Osteoblast (primary cell): Measurements from ENCODE around the gene PRR23E. TPM values are rescaled to one million over a fixed set of nuclear protein-coding genes. Genes with fewer than 3 reads are reported as not detected.

Source experiments
- DNase-seq: peaks from one replicate; pipeline ENCODE4 v3.0.0; 2011; ENCODE audit warnings: low spot score, mixed read lengths; ENCODE audit not compliant: insufficient read length; ENCODE audit errors: missing footprints
- H2AFZ ChIP-seq: 2 replicates; pipeline ENCODE4 v1.6.0; 2011; ENCODE audit warnings: mild to moderate bottlenecking, low read length
- H3K27ac ChIP-seq: 2 replicates; pipeline ENCODE4 v1.5.1; 2011; ENCODE audit warnings: mild to moderate bottlenecking, low read depth, low read length, moderate library complexity
- H3K27me3 ChIP-seq: 2 replicates; pipeline ENCODE4 v1.6.0; 2012; ENCODE audit warnings: mild to moderate bottlenecking, control low read depth, inconsistent platforms, low read length, moderate library complexity; ENCODE audit not compliant: insufficient read depth
- H3K36me3 ChIP-seq: 2 replicates; pipeline ENCODE4 v1.5.1; 2011; ENCODE audit warnings: mild to moderate bottlenecking, low read length, control low read depth, moderate library complexity; ENCODE audit not compliant: insufficient read depth
- H3K4me1 ChIP-seq: 2 replicates; pipeline ENCODE4 v1.5.1; 2011; ENCODE audit warnings: mild to moderate bottlenecking, low read length, control low read depth, moderate library complexity; ENCODE audit not compliant: insufficient read depth
- H3K4me2 ChIP-seq: 2 replicates; pipeline ENCODE4 v1.6.0; 2011; ENCODE audit warnings: mild to moderate bottlenecking, low read length; ENCODE audit not compliant: insufficient read depth
- H3K4me3 ChIP-seq: fragments of 200-600 bp; sonication (generic); 3 replicates; pipeline ENCODE4 v1.5.1; 2012; ENCODE audit warnings: mild to moderate bottlenecking, low read length, inconsistent platforms; ENCODE audit not compliant: insufficient read depth
- H3K79me2 ChIP-seq: 2 replicates; pipeline ENCODE4 v1.6.0; 2012; ENCODE audit warnings: mild to moderate bottlenecking, low read length, control low read depth, inconsistent platforms; ENCODE audit not compliant: insufficient read depth
- H3K9me3 ChIP-seq: 2 replicates; pipeline ENCODE4 v1.5.1; 2011; ENCODE audit warnings: low read depth, low read length, control low read depth
- H4K20me1 ChIP-seq: 2 replicates; pipeline ENCODE4 v1.6.0; 2012; ENCODE audit warnings: mild to moderate bottlenecking, low read length, control low read depth; ENCODE audit not compliant: insufficient read depth
- CTCF ChIP-seq: IDR thresholded peaks from 2 replicates; pipeline ENCODE4 v1.5.1; 2011; ENCODE audit warnings: mild to moderate bottlenecking, low read depth, low read length, moderate library complexity; ENCODE audit errors: extremely low read depth
- total RNA-seq: library from RNA; depleted of rRNA; stranded (reverse); fragments of >200 nt; gene quantifications from 2 replicates; pipeline ENCODE4 v1.2.3, GENCODE V29; 2012

PRR23E gene
- total RNA-seq, 1 donor: not detected

DNA sequence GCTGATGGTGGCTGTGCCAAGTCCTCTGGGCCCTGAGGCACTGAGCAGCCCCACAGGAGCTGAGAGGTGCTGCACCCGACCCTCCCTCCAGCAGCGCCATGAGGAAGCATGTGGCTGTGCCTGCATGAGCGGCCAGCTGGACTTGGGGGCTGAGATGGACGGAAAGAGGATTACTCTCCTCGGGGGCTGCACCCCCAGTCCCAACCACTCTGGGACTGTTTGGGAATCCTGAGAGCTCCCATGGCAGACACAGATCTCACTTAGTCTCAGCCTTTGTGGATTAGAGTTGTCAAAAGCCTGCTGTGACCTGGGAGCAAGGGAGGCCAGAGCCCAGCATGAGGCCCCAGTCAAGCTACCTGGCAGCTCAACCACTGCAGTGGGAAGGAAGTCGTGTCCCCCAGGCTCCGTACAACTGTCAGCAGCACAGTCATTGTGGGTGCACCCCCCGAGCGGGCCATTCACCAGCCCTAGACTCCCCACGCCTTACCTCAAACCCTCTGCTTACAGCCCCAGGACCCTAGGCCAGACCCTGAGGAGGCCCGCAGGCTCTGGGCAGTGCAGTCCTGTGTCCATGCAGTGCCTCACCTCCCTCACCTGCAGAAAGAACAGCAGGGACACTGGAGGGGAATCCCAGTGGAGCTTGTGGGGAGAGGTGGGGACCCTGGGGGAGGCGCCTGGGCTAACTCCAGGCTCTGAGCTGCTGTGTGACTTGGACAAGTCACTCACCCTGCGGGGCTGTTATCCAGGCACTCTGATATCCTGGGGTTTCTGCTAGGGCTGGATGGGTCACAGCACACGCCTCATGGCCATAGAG, 17.1 kb downstream of the PRR23E start:
- no peaks in the 10 kb centered on the region for H4K20me1 ChIP-seq
- no peaks in the 10 kb centered on the region for H3K36me3 ChIP-seq
- no peak overlapping the region for H3K27ac ChIP-seq
- no peak for DNase-seq
- no peaks in the 10 kb centered on the region for H3K27me3 ChIP-seq
- H3K4me2 ChIP-seq: no peak overlapping the region
- no peak overlapping the region for H3K4me3 ChIP-seq
- H3K79me2 ChIP-seq: no peaks in the 10 kb centered on the region
- no peaks in the 10 kb centered on the region for H3K4me1 ChIP-seq
- H3K9me3 ChIP-seq: no peaks in the 10 kb centered on the region
- TF ChIP-seq CTCF: no peak
- no peak overlapping the region for H2AFZ ChIP-seq

- Histone ChIP-seq H2AFZ (no peak overlapping the region), H3K4me1 (no peaks in the 10 kb centered on the region), H3K4me2 (no peak overlapping the region), H4K20me1 (no peaks in the 10 kb centered on the region), H3K27ac (no peak overlapping the region), H3K4me3 (no peak overlapping the region), H3K27me3 (no peaks in the 10 kb centered on the region), H3K36me3 (no peaks in the 10 kb centered on the region), H3K79me2 (no peaks in the 10 kb centered on the region), H3K9me3 (no peaks in the 10 kb centered on the region)
- no peak for TF ChIP-seq CTCF
- DNase-seq: no peak
Measured at GRCh38 chr3:127210654-127210943, 17.7 kb downstream of the PRR23E start.

- no peak for TF ChIP-seq CTCF
- no peak for DNase-seq
- no peaks in the 10 kb centered on the region for H3K36me3 ChIP-seq
- H3K4me2 ChIP-seq: no peak overlapping the region
- no peaks in the 10 kb centered on the region for H4K20me1 ChIP-seq
- H3K4me3 ChIP-seq: no peak overlapping the region
- no peaks in the 10 kb centered on the region for H3K4me1 ChIP-seq
- H3K9me3 ChIP-seq: no peaks in the 10 kb centered on the region
- no peaks in the 10 kb centered on the region for H3K27me3 ChIP-seq
- H3K27ac ChIP-seq: no peak overlapping the region
- no peak overlapping the region for H2AFZ ChIP-seq
- H3K79me2 ChIP-seq: no peaks in the 10 kb centered on the region
Measured at GRCh38 chr3:127211118-127212060, 18.5 kb downstream of the PRR23E start.

DNA sequence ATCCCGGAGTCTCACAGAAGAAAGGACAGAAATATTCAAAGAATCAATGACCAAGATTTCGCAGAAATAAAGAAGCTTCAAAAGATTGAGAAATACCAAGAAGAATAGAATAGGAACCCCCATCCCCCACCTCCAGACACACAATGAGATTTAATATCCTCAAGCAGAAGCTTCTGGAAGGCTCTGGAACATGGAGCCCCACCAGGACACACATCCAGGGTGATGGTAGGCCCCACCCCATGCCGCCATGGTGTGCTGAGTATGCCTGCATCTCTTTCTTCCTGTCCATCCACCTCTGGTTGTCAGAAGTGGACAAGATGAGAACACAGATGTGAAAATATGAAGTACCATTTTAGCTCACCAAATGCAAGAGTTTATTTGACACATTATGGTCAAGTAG, 19.3 kb downstream of the PRR23E start:
- Histone ChIP-seq H3K27ac (no peak overlapping the region), H4K20me1 (no peaks in the 10 kb centered on the region), H3K36me3 (no peaks in the 10 kb centered on the region), H3K79me2 (no peaks in the 10 kb centered on the region), H3K4me2 (no peak overlapping the region), H3K9me3 (no peaks in the 10 kb centered on the region), H3K4me3 (no peak overlapping the region), H3K27me3 (no peaks in the 10 kb centered on the region), H2AFZ (no peak overlapping the region), H3K4me1 (peaks cover 3% of the 10 kb centered on the region)
- DNase-seq: no peak
- TF ChIP-seq CTCF: no peak
